Measurements from ENCODE around the gene SLC19A1.

GRCh38 chr21:45499201-45499750 is 43.0 kb downstream of the SLC19A1 start:
- TF ChIP-seq CTCF (IDR thresholded peaks at IDR 0.05) (no peak), EP300 (IDR thresholded peaks at IDR 0.05) (no peak), POLR2AphosphoS5 (IDR thresholded peaks at IDR 0.05) (no peak)
